K562 (cell line): ENCODE data around the gene AGAP1. TPM values are rescaled to one million over a fixed set of nuclear protein-coding genes. Genes with fewer than 3 reads are reported as not detected.
A peak's percentile ranks its signal among the peaks of the same experiment; 100 is the strongest.

Experiments
- CEBPG ChIP-seq, 3 experiments: fragments of 200-800 bp in 1 of 3; sonication (Bioruptor generic) in 1 of 3; sonication (generic) in 1 of 3; formaldehyde crosslinking in 1 of 3; IDR thresholded peaks in 2 of 3; conservative IDR thresholded peaks in 1 of 3; 2 replicates each; pipeline versions ENCODE4 v1.6.1 to v1.8.0; 2016 to 2022; ENCODE audit warnings: missing compliant biosample characterization in 2 of 3, missing genetic modification characterization in 2 of 3, mild to moderate bottlenecking in 1 of 3, missing genetic modification reagents in 1 of 3
- E2F6 ChIP-seq, 2 experiments: IDR thresholded peaks; 2 replicates each; pipeline ENCODE4 v1.6.1; 2011; ENCODE audit warnings: borderline replicate concordance in 1 of 2, control low read depth in 1 of 2, low read depth in 1 of 2, low read length in 1 of 2, mild to moderate bottlenecking in 1 of 2, mixed read lengths in 1 of 2, moderate library complexity in 1 of 2; ENCODE audit not compliant: insufficient read depth in 1 of 2, insufficient read length in 1 of 2, poor library complexity in 1 of 2, severe bottlenecking in 1 of 2; ENCODE audit errors: extremely low read depth in 1 of 2
- ELF1 ChIP-seq: fragments of 200-800 bp; sonication (Bioruptor generic); IDR thresholded peaks from 2 replicates; pipeline ENCODE4 v1.6.1; 2016; ENCODE audit warnings: missing genetic modification characterization, missing compliant biosample characterization
- FOXA3 ChIP-seq, 2 experiments: fragments of 450-650 bp in 1 of 2; sonication (generic) in 1 of 2; formaldehyde crosslinking; IDR thresholded peaks in 1 of 2; conservative IDR thresholded peaks in 1 of 2; 2 replicates each; pipeline versions ENCODE4 v1.4.0 to v1.8.0; 2020 to 2022; ENCODE audit warnings: mild to moderate bottlenecking in 2 of 2, missing genetic modification reagents in 1 of 2
- HDAC6 ChIP-seq: IDR thresholded peaks from 2 replicates; pipeline ENCODE4 v1.6.1; 2012; ENCODE audit warnings: low read depth, mild to moderate bottlenecking, control low read depth, inconsistent platforms, low read length, moderate library complexity
- IRF2 ChIP-seq: sonication (generic); formaldehyde crosslinking; IDR thresholded peaks from 2 replicates; pipeline ENCODE4 v1.8.1; 2022; ENCODE audit warnings: mild to moderate bottlenecking, missing genetic modification reagents
- KLF16 ChIP-seq: IDR thresholded peaks from 2 replicates; pipeline ENCODE4 v1.6.1; 2016; ENCODE audit warnings: antibody characterized with exemption
- MAFK ChIP-seq: IDR thresholded peaks from 2 replicates; pipeline ENCODE4 v1.6.1; 2011; ENCODE audit warnings: low read length, improper control_type of control experiment
- RBBP5 ChIP-seq: fragments of 200-600 bp; sonication (generic); IDR thresholded peaks from 2 replicates; pipeline ENCODE4 v1.6.1; 2012; ENCODE audit warnings: borderline replicate concordance, mild to moderate bottlenecking, low read length, control low read depth, inconsistent platforms; ENCODE audit not compliant: insufficient read depth, poor library complexity, severe bottlenecking
- SMC3 ChIP-seq: conservative IDR thresholded peaks from 2 replicates; pipeline ENCODE4 v1.6.1; 2011; ENCODE audit warnings: low read depth, low read length, improper control_type of control experiment; ENCODE audit not compliant: insufficient read depth
- polyA plus RNA-seq, 8 experiments: library from polyadenylated mRNA; depleted of rRNA in 4 of 8; stranded (reverse) in 5 of 8; unstranded in 3 of 8; fragments of >200 nt; fragmentation: Nextera tagmentation in 2 of 8; fragmentation: Illumina TruSeq in 1 of 8; extraction: Ambion mirVana in 2 of 8; extraction: Trizol in 1 of 8; gene quantifications; 2 replicates each; pipeline versions ENCODE4 v1.2.1 to v1.2.3, GENCODE V29; 2011 to 2014; ENCODE audit warnings: inconsistent platforms in 1 of 8, missing spikeins in 1 of 8
- total RNA-seq, 7 experiments: library from RNA; depleted of rRNA in 6 of 7; stranded (reverse); fragments of >200 nt in 6 of 7; fragmentation: Illumina TruSeq in 2 of 7; extraction: Trizol in 2 of 7; gene quantifications; 2 replicates each; pipeline versions ENCODE4 v1.2.1 to v1.2.3, GENCODE V29; 2011 to 2021; ENCODE audit warnings: low replicate concordance in 1 of 7

AGAP1 gene
- total and polyA plus RNA-seq, 9 of the 15 experiments (the other 6 are each of a cell fraction or from before 2014, with no cell fraction given) = 1.3 to 24.0 (median 10.6) TPM

DNA sequence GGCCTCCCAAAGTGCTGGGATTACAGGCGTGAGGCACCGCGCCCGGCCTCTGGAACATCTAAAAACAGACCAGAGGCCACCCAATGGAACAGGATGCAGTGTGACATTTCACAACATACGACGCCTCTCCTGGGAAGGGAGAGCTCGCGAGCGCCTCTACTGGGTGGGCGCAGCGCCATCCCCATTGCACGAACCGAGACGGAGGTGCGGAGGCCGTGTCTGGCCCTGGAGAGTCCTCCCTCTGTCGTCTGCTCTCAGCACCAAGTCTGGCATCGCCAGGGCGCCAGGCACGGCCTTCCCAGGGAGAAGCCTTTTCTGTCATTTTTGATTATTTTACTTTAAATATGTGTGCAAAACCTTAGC, 683.7 kb downstream of the AGAP1 start (continued):
- TF ChIP-seq CEBPG (CRISPR knock-in tag; IDR thresholded peaks at IDR 0.05) = 0 out of 2 replicates have a peak, but pooled peaks have one; percentile 19
- TF ChIP-seq CEBPG (tag; conservative IDR thresholded peaks at IDR 0.05 in 1 of 2, IDR thresholded peaks at IDR 0.05 in 1 of 2) = no peak
- no peak for TF ChIP-seq IRF2 (CRISPR knock-in tag)
- TF ChIP-seq ELF1 (tag) = no peak
- TF ChIP-seq KLF16 = no peak
- no peak for TF ChIP-seq HDAC6
- TF ChIP-seq RBBP5 = no peak
- no peak for TF ChIP-seq MAFK
- TF ChIP-seq SMC3 = no peak
- TF ChIP-seq FOXA3 (CRISPR knock-in tag; conservative IDR thresholded peaks at IDR 0.05 in 1 of 2, IDR thresholded peaks at IDR 0.05 in 1 of 2) = no peak
- TF ChIP-seq E2F6 (IDR thresholded peaks at IDR 0.05; ENCODE audit: borderline replicate concordance in 1 of 2, extremely low read depth in 1 of 2, insufficient read depth in 1 of 2, insufficient read length in 1 of 2, low read depth in 1 of 2, low read length in 1 of 2, poor library complexity in 1 of 2, severe bottlenecking in 1 of 2) = peak in 1 of 2 experiments; percentile 48
- TF ChIP-seq, all 486 proteins: peak for 8
